HepG2 (cell line): ENCODE measurements around the gene SP5. TPM values are rescaled to one million over a fixed set of nuclear protein-coding genes. Genes with fewer than 3 reads are reported as not detected.

Source experiments
- CBFB ChIP-seq: sonication (generic); formaldehyde crosslinking; IDR thresholded peaks from 2 replicates; pipeline ENCODE4 v1.4.0; 2020; ENCODE audit warnings: missing genetic modification reagents
- CREM ChIP-seq, 2 experiments: sonication (generic) in 1 of 2; formaldehyde crosslinking in 1 of 2; IDR thresholded peaks; 2 replicates each; pipeline versions ENCODE4 v1.4.0 to v1.6.1; 2016 to 2020; ENCODE audit warnings: antibody characterized with exemption in 1 of 2, mild to moderate bottlenecking in 1 of 2, missing genetic modification reagents in 1 of 2
- ESRRA ChIP-seq: sonication (generic); formaldehyde crosslinking; IDR thresholded peaks from 2 replicates; pipeline ENCODE4 v1.5.1; 2020; ENCODE audit warnings: mild to moderate bottlenecking, low read depth, missing genetic modification reagents
- FOXK2 ChIP-seq: fragments of 450-650 bp; IDR thresholded peaks from 2 replicates; pipeline ENCODE4 v1.6.1; 2016
- HDAC1 ChIP-seq: sonication (generic); formaldehyde crosslinking; IDR thresholded peaks from 2 replicates; pipeline ENCODE4 v1.5.1; 2020; ENCODE audit warnings: mild to moderate bottlenecking, missing genetic modification reagents
- HINFP ChIP-seq: sonication (generic); formaldehyde crosslinking; IDR thresholded peaks from 2 replicates; pipeline ENCODE4 v1.4.0; 2020; ENCODE audit warnings: low read depth, mild to moderate bottlenecking, missing genetic modification reagents
- KDM1A ChIP-seq: IDR thresholded peaks from 2 replicates; pipeline ENCODE4 v1.6.1; 2016; ENCODE audit warnings: missing compliant biosample characterization
- MYC ChIP-seq: sonication (generic); formaldehyde crosslinking; IDR thresholded peaks from 2 replicates; pipeline ENCODE4 v1.9.0; 2021; ENCODE audit warnings: missing genetic modification reagents, borderline replicate concordance
- REST ChIP-seq, 2 experiments: IDR thresholded peaks; 2 replicates each; pipeline ENCODE4 v1.6.1; 2011 to 2012; ENCODE audit warnings: low read length in 2 of 2, borderline replicate concordance in 1 of 2, low read depth in 1 of 2, mild to moderate bottlenecking in 1 of 2, moderate library complexity in 1 of 2
- TBP ChIP-seq: sonication (generic); formaldehyde crosslinking; IDR thresholded peaks from 2 replicates; pipeline ENCODE4 v1.5.0; 2020; ENCODE audit warnings: missing genetic modification reagents
- UBTF ChIP-seq: sonication (generic); formaldehyde crosslinking; IDR thresholded peaks from 2 replicates; pipeline ENCODE4 v1.4.0; 2020; ENCODE audit warnings: mild to moderate bottlenecking, missing genetic modification reagents
- ZNF232 ChIP-seq: sonication (generic); formaldehyde crosslinking; IDR thresholded peaks from 2 replicates; pipeline ENCODE4 v1.4.0; 2020; ENCODE audit warnings: missing genetic modification reagents, borderline replicate concordance
- ZNF253 ChIP-seq: sonication (generic); formaldehyde crosslinking; IDR thresholded peaks from 2 replicates; pipeline ENCODE4 v1.8.0; 2022; ENCODE audit warnings: mild to moderate bottlenecking, missing genetic modification reagents, borderline replicate concordance
- ZNF256 ChIP-seq: sonication (generic); formaldehyde crosslinking; conservative IDR thresholded peaks from 2 replicates; pipeline ENCODE4 v1.4.0; 2020; ENCODE audit warnings: missing genetic modification reagents
- ZNF264 ChIP-seq: sonication (generic); formaldehyde crosslinking; IDR thresholded peaks from 2 replicates; pipeline ENCODE4 v1.4.0; 2020; ENCODE audit warnings: missing genetic modification reagents
- ZNF383 ChIP-seq: sonication (generic); formaldehyde crosslinking; IDR thresholded peaks from 2 replicates; pipeline ENCODE4 v1.4.0; 2020; ENCODE audit warnings: missing genetic modification reagents, mild to moderate bottlenecking, borderline replicate concordance
- ZNF556 ChIP-seq: sonication (generic); formaldehyde crosslinking; IDR thresholded peaks from 2 replicates; pipeline ENCODE4 v1.4.0; 2020; ENCODE audit warnings: mild to moderate bottlenecking, missing genetic modification reagents, borderline replicate concordance
- ZNF652 ChIP-seq: IDR thresholded peaks from 2 replicates; pipeline ENCODE4 v1.6.1; 2016; ENCODE audit warnings: low read depth, borderline replicate concordance
- polyA plus RNA-seq, 8 experiments: library from polyadenylated mRNA; depleted of rRNA in 3 of 8; stranded (reverse) in 7 of 8; unstranded in 1 of 8; fragments of >200 nt; fragmentation: Illumina TruSeq in 4 of 8; extraction: Trizol in 4 of 8; gene quantifications; 2 replicates each; pipeline versions ENCODE4 v1.2.1 to v1.2.3, GENCODE V29; 2011 to 2016; ENCODE audit warnings: low read depth in 4 of 8, missing spikeins in 1 of 8, mixed read lengths in 1 of 8; ENCODE audit not compliant: insufficient read depth in 1 of 8
- total RNA-seq, 5 experiments: library from RNA; depleted of rRNA; stranded (reverse); fragments of >200 nt; fragmentation: Illumina TruSeq; extraction: Trizol; gene quantifications; 2 replicates each; pipeline ENCODE4 v1.2.3, GENCODE V29; 2016; ENCODE audit warnings: low read depth in 1 of 5
- TF ChIP-seq, protein P1 (sequence below): sonication (generic); formaldehyde crosslinking; IDR thresholded peaks from 2 replicates; pipeline ENCODE4 v1.4.0; 2020; ENCODE audit warnings: missing genetic modification reagents
- TF ChIP-seq, protein P2 (sequence below): sonication (generic); formaldehyde crosslinking; conservative IDR thresholded peaks from 2 replicates; pipeline ENCODE4 v1.4.0; 2020; ENCODE audit warnings: missing genetic modification reagents

Gene SP5
- total and polyA plus RNA-seq, 2 of the 13 experiments (the other 11 are each of a cell fraction or from before 2014, with no cell fraction given) = 50.8 to 119 TPM

DNA sequence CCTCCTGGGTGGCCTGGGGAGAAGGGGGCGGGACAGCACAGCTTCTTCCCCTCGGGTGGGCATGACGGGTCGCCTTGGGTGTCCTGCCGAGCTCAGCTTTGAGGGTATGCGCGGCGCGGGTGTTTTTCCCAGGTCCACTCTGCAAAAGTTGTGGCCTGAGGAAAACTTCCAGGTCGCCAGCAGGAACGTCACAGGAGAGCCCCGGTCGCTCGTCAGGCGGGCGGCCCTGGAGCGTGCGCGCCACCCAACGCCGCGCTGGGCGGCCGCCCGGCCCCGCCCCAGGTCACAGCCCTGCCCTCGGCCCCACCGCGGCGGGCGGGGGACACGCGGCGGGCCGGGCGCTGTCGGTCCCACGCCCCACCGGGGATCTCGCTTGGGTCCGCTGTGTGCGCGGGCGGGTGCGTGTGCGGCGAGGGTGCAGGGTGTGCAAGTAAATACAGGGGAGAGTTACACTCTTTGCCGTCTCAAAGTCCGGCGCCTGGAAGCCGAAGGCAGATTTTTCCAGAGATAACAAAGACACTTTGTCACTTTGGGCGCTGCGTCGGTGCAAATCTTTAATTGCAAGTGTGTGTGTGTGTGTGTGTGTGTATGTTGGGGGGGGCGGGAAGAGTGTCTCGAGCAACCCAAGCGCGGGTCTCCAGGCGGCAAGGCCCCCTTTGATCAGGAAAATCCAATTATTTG lies 616 bp upstream of the SP5 start (continued):
- no peak for TF ChIP-seq UBTF (CRISPR knock-in tag)
- TF ChIP-seq CREM (IDR thresholded peaks at IDR 0.05) = no peak
- no peak for TF ChIP-seq CREM (CRISPR knock-in tag; IDR thresholded peaks at IDR 0.05)
- no peak; the same call in none of the 2 replicates for TF ChIP-seq HDAC1
- 0 out of 2 replicates have a peak, but pooled peaks have one; percentile 63 for TF ChIP-seq ESRRA (CRISPR knock-in tag)
- peak in 1 of 2 experiments; percentile 68; a peak in 2 of 4 replicates for TF ChIP-seq REST (IDR thresholded peaks at IDR 0.05; ENCODE audit: borderline replicate concordance in 1 of 2, low read depth in 1 of 2, low read length in 2 of 2)
- peak; percentile 83; the same call in 1 of the 2 replicates for TF ChIP-seq ZNF232 (CRISPR knock-in tag)
- no peak for TF ChIP-seq TBP (CRISPR knock-in tag)
- TF ChIP-seq ZNF556 (CRISPR knock-in tag) = no peak
- TF ChIP-seq, protein P1, sequence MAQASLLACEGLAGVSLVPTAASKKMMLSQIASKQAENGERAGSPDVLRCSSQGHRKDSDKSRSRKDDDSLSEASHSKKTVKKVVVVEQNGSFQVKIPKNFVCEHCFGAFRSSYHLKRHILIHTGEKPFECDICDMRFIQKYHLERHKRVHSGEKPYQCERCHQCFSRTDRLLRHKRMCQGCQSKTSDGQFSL = peak; percentile 83; the same call in 1 of the 2 replicates
- TF ChIP-seq ZNF253 (CRISPR knock-in tag) = peak; percentile 15; the same call in 1 of the 2 replicates
- TF ChIP-seq CBFB (CRISPR knock-in tag) = 0 out of 2 replicates have a peak, but pooled peaks have one; percentile 39
- TF ChIP-seq ZNF256 (CRISPR knock-in tag) = 0 out of 2 replicates have a peak, but pooled peaks have one; percentile 25
- TF ChIP-seq ZNF383 (CRISPR knock-in tag) = no peak
- no peak for TF ChIP-seq ZNF652 (CRISPR knock-in tag)
- peak; percentile 38; the same call in 1 of the 2 replicates for TF ChIP-seq FOXK2
- TF ChIP-seq, protein P2, sequence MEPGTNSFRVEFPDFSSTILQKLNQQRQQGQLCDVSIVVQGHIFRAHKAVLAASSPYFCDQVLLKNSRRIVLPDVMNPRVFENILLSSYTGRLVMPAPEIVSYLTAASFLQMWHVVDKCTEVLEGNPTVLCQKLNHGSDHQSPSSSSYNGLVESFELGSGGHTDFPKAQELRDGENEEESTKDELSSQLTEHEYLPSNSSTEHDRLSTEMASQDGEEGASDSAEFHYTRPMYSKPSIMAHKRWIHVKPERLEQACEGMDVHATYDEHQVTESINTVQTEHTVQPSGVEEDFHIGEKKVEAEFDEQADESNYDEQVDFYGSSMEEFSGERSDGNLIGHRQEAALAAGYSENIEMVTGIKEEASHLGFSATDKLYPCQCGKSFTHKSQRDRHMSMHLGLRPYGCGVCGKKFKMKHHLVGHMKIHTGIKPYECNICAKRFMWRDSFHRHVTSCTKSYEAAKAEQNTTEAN (CRISPR knock-in tag) = peak; percentile 100
- peak; percentile 67; the same call in 1 of the 2 replicates for TF ChIP-seq KDM1A (CRISPR knock-in tag)
- TF ChIP-seq MYC (CRISPR knock-in tag) = peak; percentile 81
- 0 out of 2 replicates have a peak, but pooled peaks have one; percentile 11 for TF ChIP-seq ZNF264 (CRISPR knock-in tag)
- TF ChIP-seq HINFP (CRISPR knock-in tag) = peak; percentile 100
